HepG2 (cell line): ENCODE data around the gene HEATR1. TPM values are rescaled to one million over a fixed set of nuclear protein-coding genes. Genes with fewer than 3 reads are reported as not detected.

Experiments
- AHR ChIP-seq: IDR thresholded peaks from 2 replicates; pipeline ENCODE4 v1.6.1; 2018; ENCODE audit warnings: missing genetic modification reagents, missing compliant biosample characterization
- CEBPB ChIP-seq: IDR thresholded peaks from 2 replicates; pipeline ENCODE4 v1.6.1; 2011; ENCODE audit warnings: low read depth, low read length, improper control_type of control experiment, borderline replicate concordance
- CSRNP1 ChIP-seq: sonication (generic); formaldehyde crosslinking; IDR thresholded peaks from 2 replicates; pipeline ENCODE4 v1.8.1; 2023; ENCODE audit warnings: mild to moderate bottlenecking, missing genetic modification reagents
- ELF3 ChIP-seq: IDR thresholded peaks from 2 replicates; pipeline ENCODE4 v1.6.1; 2016; ENCODE audit warnings: missing genetic modification reagents, missing compliant biosample characterization
- ELF4 ChIP-seq: sonication (generic); formaldehyde crosslinking; IDR thresholded peaks from 2 replicates; pipeline ENCODE4 v1.5.0; 2020; ENCODE audit warnings: missing genetic modification reagents, mild to moderate bottlenecking, moderate library complexity, borderline replicate concordance
- HIC2 ChIP-seq: sonication (generic); formaldehyde crosslinking; IDR thresholded peaks from 2 replicates; pipeline ENCODE4 v1.9.0; 2022; ENCODE audit warnings: low read depth, missing genetic modification reagents
- HOMEZ ChIP-seq: IDR thresholded peaks from 2 replicates; pipeline ENCODE4 v1.6.1; 2016; ENCODE audit warnings: low read depth
- IKZF5 ChIP-seq: IDR thresholded peaks from 2 replicates; pipeline ENCODE4 v1.6.1; 2018; ENCODE audit warnings: missing genetic modification reagents, mild to moderate bottlenecking, missing compliant biosample characterization
- KLF6 ChIP-seq: IDR thresholded peaks from 2 replicates; pipeline ENCODE4 v1.8.0; 2016; ENCODE audit warnings: missing biosample characterization, missing genetic modification reagents
- KMT2B ChIP-seq: IDR thresholded peaks from 2 replicates; pipeline ENCODE4 v1.6.1; 2016; ENCODE audit warnings: missing genetic modification reagents, missing compliant biosample characterization
- MAFK ChIP-seq, 2 experiments: IDR thresholded peaks in 1 of 2; conservative IDR thresholded peaks in 1 of 2; 2 replicates each; pipeline ENCODE4 v1.6.1; 2011; ENCODE audit warnings: improper control_type of control experiment in 2 of 2, low read length in 2 of 2
- NONO ChIP-seq, 2 experiments: fragments of 450-650 bp in 1 of 2; sonication (generic) in 1 of 2; formaldehyde crosslinking in 1 of 2; IDR thresholded peaks in 1 of 2; conservative IDR thresholded peaks in 1 of 2; 2 replicates each; pipeline versions ENCODE4 v1.6.1 to v1.8.0; 2017 to 2022; ENCODE audit warnings: mild to moderate bottlenecking in 1 of 2, missing genetic modification reagents in 1 of 2, moderate library complexity in 1 of 2
- NR2F6 ChIP-seq, 2 experiments: IDR thresholded peaks; 2 replicates each; pipeline ENCODE4 v1.6.1; 2016; ENCODE audit warnings: antibody characterized with exemption in 1 of 2, mild to moderate bottlenecking in 1 of 2
- POLR2AphosphoS5 ChIP-seq: IDR thresholded peaks from 2 replicates; pipeline ENCODE4 v1.6.1; 2012; ENCODE audit warnings: low read depth, low read length
- PPARG ChIP-seq: conservative IDR thresholded peaks from 2 replicates; pipeline ENCODE4 v1.6.1; 2016; ENCODE audit warnings: missing biosample characterization, missing genetic modification reagents
- PRMT3 ChIP-seq: sonication (generic); formaldehyde crosslinking; IDR thresholded peaks from 2 replicates; pipeline ENCODE4 v1.8.1; 2022; ENCODE audit warnings: low read depth, mild to moderate bottlenecking, moderate library complexity, missing genetic modification reagents, borderline replicate concordance
- RXRB ChIP-seq: IDR thresholded peaks from 2 replicates; pipeline ENCODE4 v1.6.1; 2016; ENCODE audit warnings: borderline replicate concordance, missing genetic modification reagents, missing compliant biosample characterization
- SOX13 ChIP-seq, 3 experiments: fragments of 450-650 bp in 1 of 3; sonication (generic) in 1 of 3; formaldehyde crosslinking in 1 of 3; IDR thresholded peaks in 2 of 3; conservative IDR thresholded peaks in 1 of 3; 2 replicates each; pipeline versions ENCODE4 v1.5.0 to v1.6.1; 2016 to 2020; ENCODE audit warnings: antibody characterized with exemption in 1 of 3, mild to moderate bottlenecking in 1 of 3, missing compliant biosample characterization in 1 of 3, missing genetic modification reagents in 1 of 3, moderate library complexity in 1 of 3
- TAF1 ChIP-seq: sonication (generic); formaldehyde crosslinking; IDR thresholded peaks from 2 replicates; pipeline ENCODE4 v1.4.0; 2020; ENCODE audit warnings: missing genetic modification reagents
- ZBTB7B ChIP-seq: sonication (generic); formaldehyde crosslinking; IDR thresholded peaks from 2 replicates; pipeline ENCODE4 v1.4.0; 2020; ENCODE audit warnings: missing genetic modification reagents
- ZNF264 ChIP-seq: sonication (generic); formaldehyde crosslinking; IDR thresholded peaks from 2 replicates; pipeline ENCODE4 v1.4.0; 2020; ENCODE audit warnings: missing genetic modification reagents
- ZNF883 ChIP-seq: sonication (generic); formaldehyde crosslinking; IDR thresholded peaks from 2 replicates; pipeline ENCODE4 v1.5.1; 2020; ENCODE audit warnings: mild to moderate bottlenecking, missing genetic modification reagents; ENCODE audit errors: not compliant biosample characterization
- polyA plus RNA-seq, 8 experiments: library from polyadenylated mRNA; depleted of rRNA in 3 of 8; stranded (reverse) in 7 of 8; unstranded in 1 of 8; fragments of >200 nt; fragmentation: Illumina TruSeq in 4 of 8; extraction: Trizol in 4 of 8; gene quantifications; 2 replicates each; pipeline versions ENCODE4 v1.2.1 to v1.2.3, GENCODE V29; 2011 to 2016; ENCODE audit warnings: low read depth in 4 of 8, missing spikeins in 1 of 8, mixed read lengths in 1 of 8; ENCODE audit not compliant: insufficient read depth in 1 of 8
- total RNA-seq, 5 experiments: library from RNA; depleted of rRNA; stranded (reverse); fragments of >200 nt; fragmentation: Illumina TruSeq; extraction: Trizol; gene quantifications; 2 replicates each; pipeline ENCODE4 v1.2.3, GENCODE V29; 2016; ENCODE audit warnings: low read depth in 1 of 5

HEATR1 gene
- total and polyA plus RNA-seq, 2 of the 13 experiments (the other 11 are each of a cell fraction or from before 2014, with no cell fraction given): 10.2 to 45.8 TPM

- TF ChIP-seq IKZF5 (CRISPR knock-in tag) (peak; percentile 78), CSRNP1 (CRISPR knock-in tag) (0 out of 2 replicates have a peak, but pooled peaks have one; percentile 19), SOX13 (IDR thresholded peaks at IDR 0.05) (no peak), SOX13 (CRISPR knock-in tag; conservative IDR thresholded peaks at IDR 0.05 in 1 of 2, IDR thresholded peaks at IDR 0.05 in 1 of 2) (peak in 1 of 2 experiments; percentile 61; a peak in 2 of 4 replicates), KLF6 (CRISPR knock-in tag) (no peak), RXRB (CRISPR knock-in tag) (peak; percentile 89), ZNF883 (CRISPR knock-in tag) (peak; percentile 26), POLR2AphosphoS5 (peak; percentile 31; the same call in 1 of the 2 replicates), TAF1 (CRISPR knock-in tag) (peak; percentile 35; the same call in 1 of the 2 replicates), ZBTB7B (peak; percentile 73), ELF3 (CRISPR knock-in tag) (peak; percentile 96), ELF4 (CRISPR knock-in tag) (peak; percentile 64), MAFK (conservative IDR thresholded peaks at IDR 0.05 in 1 of 2, IDR thresholded peaks at IDR 0.05 in 1 of 2; ENCODE audit: low read length in 2 of 2) (peak; percentile 40 to 54; a peak in 3 of 4 replicates), PPARG (CRISPR knock-in tag) (peak; percentile 80), AHR (CRISPR knock-in tag) (no peak), HIC2 (CRISPR knock-in tag) (peak; percentile 51; the same call in 1 of the 2 replicates), PRMT3 (0 out of 2 replicates have a peak, but pooled peaks have one; percentile 30), NONO (IDR thresholded peaks at IDR 0.05) (no peak), NONO (CRISPR knock-in tag; conservative IDR thresholded peaks at IDR 0.05) (0 out of 2 replicates have a peak, but pooled peaks have one; percentile 22), CEBPB (peak; percentile 58; the same call in 1 of the 2 replicates), NR2F6 (IDR thresholded peaks at IDR 0.05) (peak; percentile 52), NR2F6 (CRISPR knock-in tag; IDR thresholded peaks at IDR 0.05) (peak; percentile 85), HOMEZ (CRISPR knock-in tag) (peak; percentile 91; the same call in 1 of the 2 replicates), ZNF264 (no peak), KMT2B (peak; percentile 26; the same call in 1 of the 2 replicates)
These were observed 101.2 kb downstream of the HEATR1 start (continued) for GRCh38 chr1:236502972-236503639.
